ENCODE data around the gene CROCC. TPM values are rescaled to one million over a fixed set of nuclear protein-coding genes. Genes with fewer than 3 reads are reported as not detected.
"Not testable (repeated sequence)": the region's sequence is repeated elsewhere in the genome, so short reads cannot be mapped to it uniquely, and the experiment has no call there.

CROCC gene
- total RNA-seq, 1 donor = 30.2 TPM

GRCh38 chr1:16931206-16931934 is 9.6 kb downstream of the CROCC start:
- not testable (repeated sequence) for DNase-seq (ENCODE audit: low read depth in 2 of 3, low spot score in 2 of 3)

GRCh38 chr1:16933945-16934344 is 12.2 kb downstream of the CROCC start:
- DNase-seq (ENCODE audit: low read depth in 2 of 3, low spot score in 2 of 3) = not testable (repeated sequence)

- DNase-seq (ENCODE audit: low read depth in 2 of 3, low spot score in 2 of 3) = not testable (repeated sequence)
These were observed 14.8 kb downstream of the CROCC start for GRCh38 chr1:16936580-16936979.

GRCh38 chr1:16938351-16939321 is 16.9 kb downstream of the CROCC start:
- no peak for DNase-seq (ENCODE audit: low read depth in 2 of 3, low spot score in 2 of 3)

- DNase-seq (ENCODE audit: low read depth in 2 of 3, low spot score in 2 of 3) = not testable (repeated sequence)
These were observed 17.9 kb downstream of the CROCC start for GRCh38 chr1:16939386-16940180.

GRCh38 chr1:16944038-16944437 is 22.3 kb downstream of the CROCC start:
- no peak for DNase-seq (ENCODE audit: low read depth in 2 of 3, low spot score in 2 of 3)

GRCh38 chr1:16945512-16945911 is 23.8 kb downstream of the CROCC start:
- not testable (repeated sequence) for DNase-seq (ENCODE audit: low read depth in 2 of 3, low spot score in 2 of 3)

- not testable (repeated sequence) for DNase-seq (ENCODE audit: low read depth in 2 of 3, low spot score in 2 of 3)
These were observed 24.5 kb downstream of the CROCC start for GRCh38 chr1:16946185-16946584.

GRCh38 chr1:16946646-16947045 is 24.9 kb downstream of the CROCC start:
- DNase-seq (ENCODE audit: low read depth in 2 of 3, low spot score in 2 of 3) = no peak

- DNase-seq (ENCODE audit: low read depth in 2 of 3, low spot score in 2 of 3) = not testable (repeated sequence)
These were observed 26.7 kb downstream of the CROCC start for GRCh38 chr1:16948282-16948891.

- DNase-seq (ENCODE audit: low read depth in 2 of 3, low spot score in 2 of 3) = not testable (repeated sequence)
These were observed 27.3 kb downstream of the CROCC start for GRCh38 chr1:16949026-16949425.

- DNase-seq (ENCODE audit: low read depth in 2 of 3, low spot score in 2 of 3) = not testable (repeated sequence)
These were observed 30.6 kb downstream of the CROCC start for GRCh38 chr1:16952376-16952775.

GRCh38 chr1:16954579-16954978 is 32.8 kb downstream of the CROCC start:
- DNase-seq (ENCODE audit: low read depth in 2 of 3, low spot score in 2 of 3) = no peak

GRCh38 chr1:16955186-16955585 is 33.5 kb downstream of the CROCC start:
- no peak for DNase-seq (ENCODE audit: low read depth in 2 of 3, low spot score in 2 of 3)

GRCh38 chr1:16956775-16957174 is 35.0 kb downstream of the CROCC start:
- DNase-seq (ENCODE audit: low read depth in 2 of 3, low spot score in 2 of 3) = no peak

GRCh38 chr1:16957731-16958130 is 36.0 kb downstream of the CROCC start:
- peak in 1 of 3 donors; percentile 28 for DNase-seq (ENCODE audit: low read depth in 2 of 3, low spot score in 2 of 3)

- no peak for DNase-seq (ENCODE audit: low read depth in 2 of 3, low spot score in 2 of 3)
These were observed 36.7 kb downstream of the CROCC start for GRCh38 chr1:16958475-16958874.

- peak; percentile 37 to 74 (median 67) for DNase-seq (ENCODE audit: low read depth in 2 of 3, low spot score in 2 of 3)
These were observed 39.0 kb downstream of the CROCC start for GRCh38 chr1:16960560-16961296.

GRCh38 chr1:16961297-16962133 is 39.8 kb downstream of the CROCC start:
- DNase-seq (ENCODE audit: low read depth in 2 of 3, low spot score in 2 of 3) = no peak

All from hematopoietic multipotent progenitor cell (in vitro differentiated cells).